ENCODE data around the gene ARSI.
A peak's percentile ranks its signal among the peaks of the same experiment; 100 is the strongest.

ARSI gene

GRCh38 chr5:150306775-150307174 is 4.1 kb upstream of the ARSI start:
- DNase-seq = no peak

- no peak for DNase-seq
Measured at GRCh38 chr5:150305557-150305956, 2.9 kb upstream of the ARSI start.

GRCh38 chr5:150305095-150305494 is 2.4 kb upstream of the ARSI start:
- DNase-seq = no peak

DNA sequence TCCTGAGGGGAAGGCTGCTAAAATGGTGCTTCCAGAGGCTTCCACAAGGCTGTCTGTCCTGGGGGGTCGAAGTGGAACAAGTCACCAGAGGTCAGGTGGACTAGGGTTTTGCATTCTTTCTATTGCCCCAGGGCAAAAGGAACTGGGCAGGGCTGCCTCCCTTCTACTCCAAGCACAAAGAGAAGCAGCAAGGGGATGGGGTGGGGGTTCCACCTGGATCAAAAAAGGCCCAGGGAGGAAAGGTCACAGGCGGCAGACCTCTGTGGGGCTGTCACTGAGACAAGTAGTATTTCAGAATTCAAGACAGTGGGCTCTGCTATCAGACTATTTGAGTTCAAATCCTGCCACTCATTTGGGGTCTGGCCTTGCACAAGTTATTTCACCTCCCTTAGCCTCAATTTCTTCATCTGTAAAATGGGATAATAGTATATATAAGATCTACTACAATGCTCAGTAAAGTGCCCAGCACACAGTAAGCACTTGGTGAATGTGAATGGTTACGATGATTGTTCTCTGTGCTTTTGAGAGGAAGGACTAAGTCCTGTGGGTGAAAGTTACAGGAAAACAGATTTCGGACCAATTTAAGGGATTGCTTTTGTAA is 1.9 kb upstream of the ARSI start:
- DNase-seq = no peak

GRCh38 chr5:150303660-150304386 is 1.1 kb upstream of the ARSI start:
- no peak for DNase-seq

GRCh38 chr5:150303070-150303615 is 438 bp upstream of the ARSI start:
- no peak for DNase-seq

GRCh38 chr5:150301901-150302300 is 804 bp downstream of the ARSI start:
- no peak for DNase-seq

GRCh38 chr5:150301170-150301505 is 1.6 kb downstream of the ARSI start:
- DNase-seq = no peak

DNA sequence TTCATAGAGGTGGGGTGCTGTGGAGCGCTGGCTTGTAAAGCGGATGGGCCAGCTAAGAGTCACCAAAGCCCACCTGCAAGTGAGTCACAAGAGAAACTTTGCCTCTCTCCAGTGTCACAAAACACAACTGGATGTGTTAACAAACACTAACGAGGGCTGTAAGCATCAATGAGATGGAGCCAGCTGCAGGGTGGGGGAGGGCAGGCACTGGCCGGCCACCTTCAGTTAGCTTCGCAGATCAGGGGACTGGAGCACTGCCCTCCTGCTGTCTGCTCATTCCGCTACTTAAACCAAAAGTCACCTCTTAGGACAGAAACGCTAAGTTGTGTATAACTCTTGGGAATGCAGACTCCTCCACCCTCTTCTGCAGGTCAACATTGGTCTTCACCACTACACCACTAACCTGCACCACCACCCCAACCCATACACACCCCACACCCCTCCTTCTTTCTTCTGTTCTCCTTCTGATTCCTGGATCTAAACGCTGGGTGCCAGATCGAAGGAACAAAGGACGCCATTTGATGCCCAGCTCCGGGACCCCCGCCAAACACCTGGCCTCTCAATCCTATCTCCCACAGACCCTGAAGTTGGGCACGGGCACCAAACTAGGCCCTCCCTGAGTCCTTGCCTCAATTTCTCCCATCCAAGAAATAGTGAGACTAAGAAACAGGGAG is 2.1 kb downstream of the ARSI start:
- DNase-seq = no peak

GRCh38 chr5:150299571-150300327 is 3.0 kb downstream of the ARSI start:
- DNase-seq = no peak

DNA sequence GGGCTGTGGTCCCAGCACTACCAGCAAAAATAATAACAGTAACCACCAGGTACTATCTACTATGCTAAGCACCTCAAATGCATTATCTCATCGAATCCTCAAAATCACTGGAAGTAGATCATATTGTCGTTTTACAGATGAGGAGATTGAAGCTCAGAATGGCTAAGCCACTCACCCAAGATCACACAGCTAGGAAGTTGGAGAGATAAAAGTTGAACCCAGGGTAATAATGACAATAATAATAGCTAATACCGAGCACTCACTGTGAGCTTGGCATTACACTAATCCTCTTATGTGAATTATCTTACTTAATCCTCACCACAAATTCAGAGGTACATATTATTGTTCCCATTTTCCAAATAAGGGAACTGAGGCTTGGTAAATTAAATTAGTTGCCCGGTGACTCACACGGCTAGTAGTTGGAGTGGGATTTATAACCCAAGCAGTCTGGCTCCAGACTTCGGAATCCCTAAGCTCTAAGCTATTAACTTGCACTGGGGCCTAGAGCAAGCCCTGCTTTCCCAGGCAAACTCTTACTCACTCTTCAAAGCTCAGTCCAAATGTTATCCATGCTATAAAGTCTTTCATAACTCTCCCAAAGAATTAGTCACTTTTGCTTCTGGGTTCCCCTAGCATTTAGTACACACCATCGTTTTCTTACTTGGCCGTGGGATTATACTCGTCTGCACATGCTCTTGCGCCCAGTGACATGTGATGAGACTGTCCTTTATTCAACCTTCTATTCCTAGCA is 3.8 kb downstream of the ARSI start:
- DNase-seq = peak; percentile 71

DNA sequence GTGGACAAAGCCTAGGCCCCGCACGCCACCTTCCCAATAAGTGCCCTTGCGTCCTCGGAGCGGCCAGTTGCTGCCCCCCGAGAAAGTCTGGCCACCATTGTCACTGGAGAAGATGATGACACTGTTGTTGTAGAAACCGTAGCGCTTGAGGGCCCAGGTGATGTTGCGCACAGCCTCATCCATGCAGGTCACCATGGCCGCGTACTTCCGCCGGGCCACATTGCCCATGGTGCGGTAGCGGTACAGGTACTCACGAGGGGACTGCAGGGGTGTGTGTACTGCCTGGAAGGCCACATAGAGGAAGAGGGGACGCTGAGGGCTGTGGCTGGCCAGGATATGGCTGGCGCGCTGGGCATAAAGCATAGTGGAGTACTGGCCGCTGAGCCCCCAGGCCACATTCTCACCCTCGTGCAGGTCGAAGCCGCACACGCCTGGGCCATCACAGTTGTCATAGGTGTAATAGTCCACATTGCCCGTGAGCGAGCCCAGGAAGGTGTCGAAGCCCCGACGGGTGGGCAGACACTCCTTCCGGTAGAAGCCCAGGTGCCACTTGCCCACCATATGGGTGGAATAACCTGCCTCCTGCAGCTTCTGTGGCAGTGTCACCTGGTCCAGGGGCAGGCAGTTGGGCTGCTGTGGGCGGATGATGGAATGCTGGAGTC is 4.6 kb downstream of the ARSI start:
- DNase-seq = no peak

GRCh38 chr5:150297236-150297890 is 5.3 kb downstream of the ARSI start:
- no peak for DNase-seq

- DNase-seq = no peak
Measured at GRCh38 chr5:150296496-150296895, 6.2 kb downstream of the ARSI start.

- DNase-seq = no peak
Measured at GRCh38 chr5:150295741-150296486, 6.8 kb downstream of the ARSI start.

GRCh38 chr5:150295172-150295634 is 7.5 kb downstream of the ARSI start:
- no peak for DNase-seq

- no peak for DNase-seq
Measured at GRCh38 chr5:150294551-150295071, 8.1 kb downstream of the ARSI start.

GRCh38 chr5:150293091-150293941 is 9.4 kb downstream of the ARSI start:
- no peak for DNase-seq
